OCI-LY1 (cell line): ENCODE measurements around the gene ATP8A1.
"Not testable (repeated sequence)": the region's sequence is repeated elsewhere in the genome, so short reads cannot be mapped to it uniquely, and the experiment has no call there.

Source experiments
- H2AFZ ChIP-seq: fragments of 200-600 bp; sonication (generic), shearing (Covaris generic); 2 replicates; pipeline ENCODE4 v1.6.0; 2014; ENCODE audit warnings: antibody characterized with exemption, mild to moderate bottlenecking, low read length
- H3F3A ChIP-seq: fragments of 200-600 bp; sonication (generic), shearing (Covaris generic); 2 replicates; pipeline ENCODE4 v1.6.0; 2014; ENCODE audit warnings: mild to moderate bottlenecking, antibody characterized with exemption, low read length, moderate library complexity; ENCODE audit not compliant: insufficient read depth
- H3K27ac ChIP-seq: fragments of 200-600 bp; sonication (generic); 2 replicates; pipeline ENCODE4 v1.5.1; 2014; ENCODE audit warnings: low read length, mixed run types, mild to moderate bottlenecking, low read depth; ENCODE audit not compliant: poor library complexity, severe bottlenecking
- H3K27me3 ChIP-seq: fragments of 200-600 bp; sonication (generic); 2 replicates; pipeline ENCODE4 v1.6.0; 2014; ENCODE audit warnings: antibody characterized with exemption, mild to moderate bottlenecking, low read length, moderate library complexity; ENCODE audit not compliant: insufficient read depth
- H3K36me3 ChIP-seq: fragments of 200-600 bp; sonication (generic); 2 replicates; pipeline ENCODE4 v1.6.1; 2014; ENCODE audit warnings: mild to moderate bottlenecking, antibody characterized with exemption, low read length, moderate library complexity, mixed read lengths; ENCODE audit not compliant: insufficient read depth
- H3K4me1 ChIP-seq: fragments of 200-600 bp; sonication (generic); 2 replicates; pipeline ENCODE4 v1.5.1; 2014; ENCODE audit warnings: mild to moderate bottlenecking, low read length, moderate library complexity; ENCODE audit not compliant: insufficient read depth, severe bottlenecking
- H3K4me2 ChIP-seq: fragments of 200-600 bp; sonication (generic), shearing (Covaris generic); 2 replicates; pipeline ENCODE4 v1.6.1; 2014; ENCODE audit warnings: low read length
- H3K4me3 ChIP-seq: fragments of 200-600 bp; sonication (generic); 2 replicates; pipeline ENCODE4 v1.5.1; 2014; ENCODE audit warnings: low read length, low read depth, mild to moderate bottlenecking, mixed read lengths; ENCODE audit not compliant: poor library complexity, severe bottlenecking
- H3K79me2 ChIP-seq: fragments of 200-600 bp; shearing (Covaris generic); 2 replicates; pipeline ENCODE4 v1.6.1; 2016; ENCODE audit warnings: mixed run types, low read length, mixed read lengths; ENCODE audit not compliant: insufficient read depth
- H3K9ac ChIP-seq: fragments of 200-600 bp; sonication (generic), shearing (Covaris generic); 2 replicates; pipeline ENCODE4 v1.6.1; 2014; ENCODE audit warnings: mild to moderate bottlenecking, low read length, mixed read lengths
- H3K9me2 ChIP-seq: fragments of 200-600 bp; sonication (generic), shearing (Covaris generic); 2 replicates; pipeline ENCODE4 v1.6.1; 2014; ENCODE audit warnings: low read depth, mild to moderate bottlenecking, low read length, mixed read lengths
- H3K9me3 ChIP-seq: fragments of 200-600 bp; shearing (Covaris generic); 2 replicates; pipeline ENCODE4 v1.6.1; 2014; ENCODE audit warnings: low read length, mixed read lengths
- H4K20me1 ChIP-seq: fragments of 200-600 bp; sonication (generic), shearing (Covaris generic); 2 replicates; pipeline ENCODE4 v1.6.0; 2016; ENCODE audit warnings: mild to moderate bottlenecking, low read length; ENCODE audit not compliant: insufficient read depth
- EZH2 ChIP-seq: fragments of 200-600 bp; sonication (generic), shearing (Covaris generic); IDR thresholded peaks from 2 replicates; pipeline ENCODE4 v1.8.0; 2017; ENCODE audit warnings: borderline replicate concordance, mixed run types, mild to moderate bottlenecking, antibody characterized with exemption, low read length, moderate library complexity, mixed read lengths
- TF ChIP-seq, protein P1 (sequence below): fragments of 200-600 bp; sonication (generic), shearing (Covaris generic); IDR thresholded peaks from 2 replicates; pipeline ENCODE4 v1.5.1; 2017; ENCODE audit warnings: mild to moderate bottlenecking, antibody characterized with exemption, low read length, moderate library complexity, mixed read lengths

Gene ATP8A1

DNA sequence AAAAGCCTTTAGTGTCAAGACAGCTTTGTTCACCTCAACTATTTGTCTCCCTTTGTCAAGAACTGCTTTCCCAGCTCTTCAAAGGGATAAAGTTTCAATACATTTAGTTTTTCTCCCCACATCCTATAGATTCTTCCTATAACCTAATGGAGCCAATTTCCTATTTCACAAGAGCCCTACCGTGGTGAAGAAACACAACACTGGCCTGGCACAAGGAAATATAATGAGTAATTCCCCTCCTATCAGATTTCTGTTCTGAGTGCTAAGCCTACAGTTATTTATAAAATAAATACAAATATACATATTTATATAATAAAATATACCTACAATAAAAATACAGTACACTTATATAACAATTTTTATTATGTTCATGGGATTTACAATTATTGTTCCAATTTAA, 169.7 kb downstream of the ATP8A1 start:
- no peaks in the 10 kb centered on the region for H3K79me2 ChIP-seq
- no peak overlapping the region for H3K4me3 ChIP-seq
- H3K4me1 ChIP-seq = no peaks in the 10 kb centered on the region
- H3K9me3 ChIP-seq = no peaks in the 10 kb centered on the region
- no peak overlapping the region for H3K9ac ChIP-seq
- H4K20me1 ChIP-seq = no peaks in the 10 kb centered on the region
- H3K9me2 ChIP-seq = no peaks in the 10 kb centered on the region
- H2AFZ ChIP-seq = no peak overlapping the region
- no peaks in the 10 kb centered on the region for H3K36me3 ChIP-seq
- H3F3A ChIP-seq = no peaks in the 10 kb centered on the region
- H3K4me2 ChIP-seq = no peak overlapping the region
- H3K27me3 ChIP-seq = no peaks in the 10 kb centered on the region
- TF ChIP-seq, protein P1, sequence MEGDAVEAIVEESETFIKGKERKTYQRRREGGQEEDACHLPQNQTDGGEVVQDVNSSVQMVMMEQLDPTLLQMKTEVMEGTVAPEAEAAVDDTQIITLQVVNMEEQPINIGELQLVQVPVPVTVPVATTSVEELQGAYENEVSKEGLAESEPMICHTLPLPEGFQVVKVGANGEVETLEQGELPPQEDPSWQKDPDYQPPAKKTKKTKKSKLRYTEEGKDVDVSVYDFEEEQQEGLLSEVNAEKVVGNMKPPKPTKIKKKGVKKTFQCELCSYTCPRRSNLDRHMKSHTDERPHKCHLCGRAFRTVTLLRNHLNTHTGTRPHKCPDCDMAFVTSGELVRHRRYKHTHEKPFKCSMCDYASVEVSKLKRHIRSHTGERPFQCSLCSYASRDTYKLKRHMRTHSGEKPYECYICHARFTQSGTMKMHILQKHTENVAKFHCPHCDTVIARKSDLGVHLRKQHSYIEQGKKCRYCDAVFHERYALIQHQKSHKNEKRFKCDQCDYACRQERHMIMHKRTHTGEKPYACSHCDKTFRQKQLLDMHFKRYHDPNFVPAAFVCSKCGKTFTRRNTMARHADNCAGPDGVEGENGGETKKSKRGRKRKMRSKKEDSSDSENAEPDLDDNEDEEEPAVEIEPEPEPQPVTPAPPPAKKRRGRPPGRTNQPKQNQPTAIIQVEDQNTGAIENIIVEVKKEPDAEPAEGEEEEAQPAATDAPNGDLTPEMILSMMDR = no peak
- no peak for TF ChIP-seq EZH2
- H3K27ac ChIP-seq = no peak overlapping the region

DNA sequence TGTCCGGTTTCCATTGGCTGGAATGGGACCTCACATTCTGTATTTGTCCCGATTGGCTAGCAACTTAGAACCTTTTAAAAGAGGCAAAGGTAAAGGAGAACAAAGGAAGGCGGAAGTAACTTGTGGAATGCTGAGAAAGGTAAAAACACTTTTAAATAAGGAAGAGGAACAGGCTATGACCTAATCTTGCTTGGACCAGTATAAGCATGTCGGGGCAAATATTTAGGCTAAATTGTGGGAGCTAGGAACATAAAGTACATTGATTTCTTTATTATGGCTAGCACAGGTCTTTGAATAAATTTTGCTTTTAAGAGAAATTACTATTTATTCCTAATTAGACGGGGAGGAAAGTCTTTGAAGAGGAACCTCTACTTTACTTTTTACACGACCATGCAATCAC, 170.7 kb downstream of the ATP8A1 start:
- H3K4me3 ChIP-seq, H3K27ac ChIP-seq, H3K4me1 ChIP-seq, H3F3A ChIP-seq, H3K36me3 ChIP-seq, H3K9ac ChIP-seq, H3K79me2 ChIP-seq, H4K20me1 ChIP-seq, H2AFZ ChIP-seq, H3K9me2 ChIP-seq, H3K9me3 ChIP-seq, H3K4me2 ChIP-seq, H3K27me3 ChIP-seq: not testable (repeated sequence)

DNA sequence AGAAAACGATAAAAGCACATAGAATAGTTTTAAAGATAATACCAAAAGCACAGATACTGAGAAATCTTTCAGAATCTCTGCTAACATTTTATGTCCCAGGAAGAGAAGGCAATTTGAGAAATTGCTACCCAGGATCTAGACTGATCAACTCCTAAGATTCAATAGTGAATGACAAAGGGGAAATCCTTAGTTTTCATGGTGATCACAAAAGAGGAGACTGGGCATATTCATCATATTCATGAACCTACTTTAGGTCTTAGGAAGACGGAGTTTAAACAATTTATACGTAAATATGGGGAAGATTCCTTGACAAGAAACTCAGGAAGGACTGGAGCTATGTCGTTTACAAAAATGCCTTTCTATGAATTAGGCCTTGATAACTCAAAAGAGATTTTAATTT, 172.3 kb downstream of the ATP8A1 start:
- H3K4me1 ChIP-seq = no peaks in the 10 kb centered on the region
- H2AFZ ChIP-seq = no peak overlapping the region
- no peaks in the 10 kb centered on the region for H3K9me2 ChIP-seq
- H3K27ac ChIP-seq = no peak overlapping the region
- no peak overlapping the region for H3K4me3 ChIP-seq
- H3K4me2 ChIP-seq = no peak overlapping the region
- no peaks in the 10 kb centered on the region for H3K9me3 ChIP-seq
- no peaks in the 10 kb centered on the region for H3K36me3 ChIP-seq
- TF ChIP-seq EZH2 = no peak
- TF ChIP-seq, protein P1 = no peak
- no peaks in the 10 kb centered on the region for H3K79me2 ChIP-seq
- no peaks in the 10 kb centered on the region for H3K27me3 ChIP-seq
- H4K20me1 ChIP-seq = no peaks in the 10 kb centered on the region
- H3F3A ChIP-seq = no peaks in the 10 kb centered on the region
- no peak overlapping the region for H3K9ac ChIP-seq

DNA sequence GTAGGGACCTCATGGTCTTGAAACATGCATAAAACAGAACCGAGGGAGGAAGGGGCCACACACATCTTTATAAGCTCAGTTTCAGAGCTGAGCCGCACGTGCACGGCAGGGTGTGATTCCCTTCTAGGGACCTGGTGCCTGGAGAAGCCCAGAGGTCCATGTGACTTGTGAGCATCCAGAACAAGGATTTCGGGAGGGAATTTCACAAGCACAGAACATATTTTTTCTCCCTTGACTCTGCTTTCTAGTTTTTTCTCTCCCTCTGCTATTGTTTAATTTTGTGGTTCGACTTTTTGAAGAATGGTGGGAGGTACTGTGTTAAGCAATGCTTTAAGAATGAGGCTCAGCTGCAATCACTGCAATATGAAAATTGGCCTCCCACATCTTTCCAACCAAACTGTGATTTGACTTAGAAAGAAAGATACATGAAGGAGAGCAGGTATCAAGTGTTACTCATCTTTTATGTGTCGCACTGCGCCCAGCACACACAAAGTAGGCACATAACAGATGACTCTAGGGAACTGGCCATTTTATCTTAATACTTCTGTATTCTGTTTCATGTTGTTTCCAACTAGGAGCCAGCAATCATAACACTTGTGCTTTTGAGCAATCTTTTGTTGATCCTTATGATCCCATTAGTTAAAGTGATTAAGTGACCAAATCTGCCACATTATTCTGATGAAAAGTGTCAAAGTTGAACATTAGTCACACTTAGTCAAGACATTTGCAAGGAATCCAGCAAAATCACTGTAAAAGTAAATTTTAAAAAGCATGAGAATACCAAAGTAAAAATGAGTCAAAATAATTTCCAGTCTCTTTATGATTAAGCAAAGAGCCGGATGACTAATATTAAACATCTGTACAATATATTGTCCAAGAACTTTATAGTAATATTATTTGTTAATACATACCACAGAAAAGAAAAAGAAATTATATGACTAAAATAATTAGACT, 173.2 kb downstream of the ATP8A1 start:
- no peak overlapping the region for H3K9ac ChIP-seq
- H3F3A ChIP-seq = no peaks in the 10 kb centered on the region
- H3K27ac ChIP-seq = no peak overlapping the region
- no peaks in the 10 kb centered on the region for H3K27me3 ChIP-seq
- no peaks in the 10 kb centered on the region for H3K36me3 ChIP-seq
- H3K4me3 ChIP-seq = no peak overlapping the region
- no peaks in the 10 kb centered on the region for H3K4me1 ChIP-seq
- no peaks in the 10 kb centered on the region for H3K79me2 ChIP-seq
- H3K9me3 ChIP-seq = no peaks in the 10 kb centered on the region
- H4K20me1 ChIP-seq = no peaks in the 10 kb centered on the region
- no peak overlapping the region for H3K4me2 ChIP-seq
- no peaks in the 10 kb centered on the region for H3K9me2 ChIP-seq
- no peak overlapping the region for H2AFZ ChIP-seq
- no peak for TF ChIP-seq EZH2
- TF ChIP-seq, protein P1 = no peak
